ENCODE results near the gene LRRC71.

LRRC71 gene

GRCh38 chr1:156882543-156882942, 37.9 kb upstream of the LRRC71 start:
- no peaks in the 10 kb centered on the region for H3K36me3 ChIP-seq (ENCODE audit: insufficient read depth, low read length)
- peaks cover 0 to 15% of the 10 kb centered on the region in 2 donors for H3K27me3 ChIP-seq (ENCODE audit: control insufficient read depth in 1 of 2, insufficient read depth in 2 of 2, low read length in 2 of 2)
- H3K9me3 ChIP-seq (ENCODE audit: low read length) = no peaks in the 10 kb centered on the region
- no peak overlapping the region for H3K27ac ChIP-seq (ENCODE audit: low read depth, low read length)
- H3K4me3 ChIP-seq (ENCODE audit: low read depth in 1 of 2, low read length in 2 of 2) = no peak overlapping the region
- no peaks in the 10 kb centered on the region for H3K4me1 ChIP-seq (ENCODE audit: insufficient read depth, low read length)
- no peak overlapping the region for H3K9ac ChIP-seq (ENCODE audit: low read length)

DNA sequence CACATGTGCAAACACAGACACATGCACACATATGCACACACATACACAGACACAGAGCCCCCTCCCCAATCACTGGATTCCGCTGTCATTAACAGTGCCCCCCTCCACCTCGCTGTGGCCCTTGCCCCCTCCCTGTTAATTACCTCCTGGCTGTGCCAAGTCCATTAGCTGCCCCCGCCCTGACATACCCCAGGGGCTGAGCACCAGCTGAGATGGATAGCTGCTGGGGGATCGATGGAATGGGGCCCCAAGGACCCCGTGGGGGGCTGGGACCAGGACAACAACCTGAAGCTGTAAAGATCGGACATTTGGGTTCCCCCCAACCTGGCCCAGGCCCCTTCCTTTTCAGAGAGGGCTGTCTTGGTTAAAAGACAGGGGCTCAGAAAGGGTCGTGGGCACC, 36.5 kb upstream of the LRRC71 start:
- H3K27me3 ChIP-seq (ENCODE audit: control insufficient read depth in 1 of 2, insufficient read depth in 2 of 2, low read length in 2 of 2) = peaks cover 0 to 22% of the 10 kb centered on the region in 2 donors
- H3K4me1 ChIP-seq (ENCODE audit: insufficient read depth, low read length) = no peaks in the 10 kb centered on the region
- no peak overlapping the region for H3K9ac ChIP-seq (ENCODE audit: low read length)
- no peak overlapping the region for H3K4me3 ChIP-seq (ENCODE audit: low read depth in 1 of 2, low read length in 2 of 2)
- H3K36me3 ChIP-seq (ENCODE audit: insufficient read depth, low read length) = no peaks in the 10 kb centered on the region
- H3K27ac ChIP-seq (ENCODE audit: low read depth, low read length) = no peak overlapping the region
- no peaks in the 10 kb centered on the region for H3K9me3 ChIP-seq (ENCODE audit: low read length)

- Histone ChIP-seq H3K9me3 (ENCODE audit: low read length) (no peaks in the 10 kb centered on the region), H3K27ac (ENCODE audit: low read depth, low read length) (no peak overlapping the region), H3K36me3 (ENCODE audit: insufficient read depth, low read length) (no peaks in the 10 kb centered on the region), H3K4me1 (ENCODE audit: insufficient read depth, low read length) (no peaks in the 10 kb centered on the region), H3K9ac (ENCODE audit: low read length) (no peak overlapping the region), H3K27me3 (ENCODE audit: control insufficient read depth in 1 of 2, insufficient read depth in 2 of 2, low read length in 2 of 2) (peaks cover 0 to 22% of the 10 kb centered on the region in 2 donors), H3K4me3 (ENCODE audit: low read depth in 1 of 2, low read length in 2 of 2) (no peak overlapping the region)
Measured at GRCh38 chr1:156884560-156885184, 35.8 kb upstream of the LRRC71 start.

GRCh38 chr1:156885314-156885713, 35.1 kb upstream of the LRRC71 start:
- Histone ChIP-seq H3K27ac (ENCODE audit: low read depth, low read length) (no peak overlapping the region), H3K36me3 (ENCODE audit: insufficient read depth, low read length) (no peaks in the 10 kb centered on the region), H3K4me3 (ENCODE audit: low read depth in 1 of 2, low read length in 2 of 2) (no peak overlapping the region), H3K9ac (ENCODE audit: low read length) (no peak overlapping the region), H3K4me1 (ENCODE audit: insufficient read depth, low read length) (no peaks in the 10 kb centered on the region), H3K9me3 (ENCODE audit: low read length) (no peaks in the 10 kb centered on the region), H3K27me3 (ENCODE audit: control insufficient read depth in 1 of 2, insufficient read depth in 2 of 2, low read length in 2 of 2) (peaks cover 0 to 22% of the 10 kb centered on the region in 2 donors)

DNA sequence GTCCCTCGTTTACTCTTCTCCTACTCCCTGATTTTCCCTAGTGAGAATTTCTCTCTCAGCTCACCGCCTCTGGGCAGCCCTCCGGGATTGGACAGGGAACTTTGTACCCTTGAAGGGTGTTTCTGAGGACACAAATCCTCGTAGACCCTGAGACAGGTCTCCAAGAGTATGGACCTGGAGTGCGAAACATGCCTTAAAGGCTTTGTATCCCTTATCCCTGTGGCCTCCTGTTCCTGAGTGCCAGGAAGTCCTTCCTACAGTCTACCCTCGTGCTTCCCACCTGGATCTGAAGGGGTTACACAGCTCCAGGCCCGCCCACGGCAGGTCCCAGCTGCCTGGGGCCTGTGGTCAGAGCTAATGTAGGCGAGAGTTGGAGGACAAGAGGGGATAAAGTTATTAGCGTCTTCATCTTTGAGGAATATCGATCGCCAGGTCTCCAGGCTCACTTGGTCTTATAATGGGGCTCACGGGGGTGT, 34.5 kb upstream of the LRRC71 start:
- H3K27me3 ChIP-seq (ENCODE audit: control insufficient read depth in 1 of 2, insufficient read depth in 2 of 2, low read length in 2 of 2) = peaks cover 0 to 22% of the 10 kb centered on the region in 2 donors
- H3K4me3 ChIP-seq (ENCODE audit: low read depth in 1 of 2, low read length in 2 of 2) = no peak overlapping the region
- no peaks in the 10 kb centered on the region for H3K4me1 ChIP-seq (ENCODE audit: insufficient read depth, low read length)
- no peaks in the 10 kb centered on the region for H3K36me3 ChIP-seq (ENCODE audit: insufficient read depth, low read length)
- H3K27ac ChIP-seq (ENCODE audit: low read depth, low read length) = no peak overlapping the region
- no peaks in the 10 kb centered on the region for H3K9me3 ChIP-seq (ENCODE audit: low read length)
- no peak overlapping the region for H3K9ac ChIP-seq (ENCODE audit: low read length)

- no peak overlapping the region for H3K9ac ChIP-seq (ENCODE audit: low read length)
- peaks cover 0 to 22% of the 10 kb centered on the region in 2 donors for H3K27me3 ChIP-seq (ENCODE audit: control insufficient read depth in 1 of 2, insufficient read depth in 2 of 2, low read length in 2 of 2)
- H3K27ac ChIP-seq (ENCODE audit: low read depth, low read length) = no peak overlapping the region
- no peak overlapping the region for H3K4me3 ChIP-seq (ENCODE audit: low read depth in 1 of 2, low read length in 2 of 2)
- no peaks in the 10 kb centered on the region for H3K4me1 ChIP-seq (ENCODE audit: insufficient read depth, low read length)
- no peaks in the 10 kb centered on the region for H3K9me3 ChIP-seq (ENCODE audit: low read length)
- no peaks in the 10 kb centered on the region for H3K36me3 ChIP-seq (ENCODE audit: insufficient read depth, low read length)
Measured at GRCh38 chr1:156886583-156887281, 33.7 kb upstream of the LRRC71 start.

GRCh38 chr1:156887317-156887716, 33.1 kb upstream of the LRRC71 start:
- H3K27ac ChIP-seq (ENCODE audit: low read depth, low read length) = no peak overlapping the region
- no peaks in the 10 kb centered on the region for H3K4me1 ChIP-seq (ENCODE audit: insufficient read depth, low read length)
- no peak overlapping the region for H3K9ac ChIP-seq (ENCODE audit: low read length)
- H3K4me3 ChIP-seq (ENCODE audit: low read depth in 1 of 2, low read length in 2 of 2) = no peak overlapping the region
- H3K36me3 ChIP-seq (ENCODE audit: insufficient read depth, low read length) = no peaks in the 10 kb centered on the region
- H3K9me3 ChIP-seq (ENCODE audit: low read length) = no peaks in the 10 kb centered on the region
- peaks cover 0 to 22% of the 10 kb centered on the region in 2 donors for H3K27me3 ChIP-seq (ENCODE audit: control insufficient read depth in 1 of 2, insufficient read depth in 2 of 2, low read length in 2 of 2)

DNA sequence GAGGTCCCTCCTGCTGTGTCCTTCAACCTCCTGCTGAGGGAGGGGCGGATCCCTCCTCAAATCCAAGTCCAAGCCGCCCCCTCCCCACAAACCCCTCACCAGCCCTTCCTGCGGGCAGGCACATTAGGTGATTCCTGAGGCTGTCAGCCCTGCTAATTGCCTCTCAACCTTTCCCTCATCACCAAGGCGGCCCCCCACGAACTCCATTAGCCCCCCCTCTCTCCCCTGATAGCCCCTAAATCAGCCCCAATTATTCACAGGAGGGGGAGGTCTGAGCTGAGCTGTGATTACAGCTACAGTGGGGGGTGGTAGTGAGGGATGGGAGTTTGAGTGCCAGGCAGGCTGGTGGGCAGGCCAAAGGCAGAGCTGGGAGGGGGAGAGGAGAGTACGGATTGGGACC, 32.7 kb upstream of the LRRC71 start:
- no peaks in the 10 kb centered on the region for H3K36me3 ChIP-seq (ENCODE audit: insufficient read depth, low read length)
- no peaks in the 10 kb centered on the region for H3K9me3 ChIP-seq (ENCODE audit: low read length)
- H3K9ac ChIP-seq (ENCODE audit: low read length) = no peak overlapping the region
- H3K27me3 ChIP-seq (ENCODE audit: control insufficient read depth in 1 of 2, insufficient read depth in 2 of 2, low read length in 2 of 2) = peaks cover 0 to 21% of the 10 kb centered on the region in 2 donors
- H3K4me3 ChIP-seq (ENCODE audit: low read depth in 1 of 2, low read length in 2 of 2) = no peak overlapping the region
- no peak overlapping the region for H3K27ac ChIP-seq (ENCODE audit: low read depth, low read length)
- H3K4me1 ChIP-seq (ENCODE audit: insufficient read depth, low read length) = no peaks in the 10 kb centered on the region

DNA sequence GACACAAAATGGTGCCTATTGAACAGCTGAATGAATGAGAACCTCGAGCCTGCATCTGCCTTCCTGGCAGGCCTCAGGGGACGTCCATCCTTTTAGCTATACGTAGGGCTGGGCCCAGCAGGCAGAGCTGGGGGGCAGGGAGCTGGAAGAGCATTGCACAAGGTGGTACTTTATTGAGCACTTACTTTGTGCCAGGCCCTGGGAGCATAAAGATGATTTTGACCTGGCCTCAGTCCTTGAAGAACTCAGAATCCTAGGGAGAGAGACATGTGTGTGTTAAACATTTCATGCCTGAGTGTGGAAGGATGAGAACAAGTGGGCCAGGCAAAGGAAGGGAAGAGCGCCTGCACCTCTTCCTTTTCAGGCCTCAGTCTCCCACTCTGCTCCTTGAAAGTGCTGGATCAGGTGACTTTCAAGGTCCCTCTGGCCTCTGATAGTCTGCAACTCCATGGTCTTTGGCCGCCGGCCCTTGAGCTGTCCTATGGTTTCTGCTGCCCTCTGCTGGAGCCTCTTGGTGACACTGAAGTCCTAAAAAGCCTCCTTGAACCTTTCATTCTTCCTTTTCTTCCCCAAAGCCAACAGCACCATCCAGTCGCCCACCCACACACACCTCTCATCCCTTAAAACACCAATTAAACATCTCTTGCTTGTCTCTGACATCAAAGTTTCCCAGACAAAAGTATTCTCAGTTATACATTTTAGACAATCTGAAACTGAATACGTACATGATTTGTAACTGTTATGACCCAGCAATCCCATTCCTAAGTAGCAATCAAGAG, 30.4 kb upstream of the LRRC71 start:
- Histone ChIP-seq H3K4me3 (ENCODE audit: low read depth in 1 of 2, low read length in 2 of 2) (no peak overlapping the region), H3K9ac (ENCODE audit: low read length) (no peak overlapping the region), H3K9me3 (ENCODE audit: low read length) (no peaks in the 10 kb centered on the region), H3K27ac (ENCODE audit: low read depth, low read length) (no peak overlapping the region), H3K4me1 (ENCODE audit: insufficient read depth, low read length) (no peaks in the 10 kb centered on the region), H3K27me3 (ENCODE audit: control insufficient read depth in 1 of 2, insufficient read depth in 2 of 2, low read length in 2 of 2) (peaks cover 5 to 30% of the 10 kb centered on the region in 2 donors), H3K36me3 (ENCODE audit: insufficient read depth, low read length) (no peaks in the 10 kb centered on the region)

GRCh38 chr1:156892190-156893047, 28.0 kb upstream of the LRRC71 start:
- Histone ChIP-seq H3K4me3 (ENCODE audit: low read depth in 1 of 2, low read length in 2 of 2) (peak overlapping the region in 1 of 2 donors; percentile 14), H3K9ac (ENCODE audit: low read length) (no peak overlapping the region), H3K36me3 (ENCODE audit: insufficient read depth, low read length) (no peaks in the 10 kb centered on the region), H3K27me3 (ENCODE audit: control insufficient read depth in 1 of 2, insufficient read depth in 2 of 2, low read length in 2 of 2) (peaks cover 5 to 34% of the 10 kb centered on the region in 2 donors), H3K9me3 (ENCODE audit: low read length) (no peaks in the 10 kb centered on the region), H3K4me1 (ENCODE audit: insufficient read depth, low read length) (peaks cover 6% of the 10 kb centered on the region), H3K27ac (ENCODE audit: low read depth, low read length) (no peak overlapping the region)
